KG1 (cell line): ENCODE data around the gene HK2.
"Not testable (repeated sequence)": the region's sequence is repeated elsewhere in the genome, so short reads cannot be mapped to it uniquely, and the experiment has no call there.

ENCODE experiments used
- DNase-seq: peaks from one replicate; lab custom pipeline; 2025; lab: John Stamatoyannopoulos, UW

Gene HK2

GRCh38 chr2:74834792-74835755 is 1.1 kb downstream of the HK2 start:
- peak; percentile 68 for DNase-seq

- DNase-seq: peak; percentile 46
Observed at GRCh38 chr2:74835831-74836674, 2.1 kb downstream of the HK2 start.

GRCh38 chr2:74836675-74837401 is 2.9 kb downstream of the HK2 start:
- no peak for DNase-seq

- no peak for DNase-seq
Observed at GRCh38 chr2:74841641-74842040, 7.7 kb downstream of the HK2 start.

GRCh38 chr2:74843433-74843832 is 9.5 kb downstream of the HK2 start:
- no peak for DNase-seq

- no peak for DNase-seq
Observed at GRCh38 chr2:74843899-74844298, 10.0 kb downstream of the HK2 start.

GRCh38 chr2:74844752-74845151 is 10.8 kb downstream of the HK2 start:
- no peak for DNase-seq

- DNase-seq: no peak
Observed at GRCh38 chr2:74845217-74845751, 11.4 kb downstream of the HK2 start.

GRCh38 chr2:74845991-74846390 is 12.1 kb downstream of the HK2 start:
- DNase-seq: no peak

- no peak for DNase-seq
Observed at GRCh38 chr2:74846481-74846880, 12.6 kb downstream of the HK2 start.

GRCh38 chr2:74847070-74847858 is 13.3 kb downstream of the HK2 start:
- no peak for DNase-seq

- DNase-seq: no peak
Observed at GRCh38 chr2:74849228-74849892, 15.4 kb downstream of the HK2 start.

- no peak for DNase-seq
Observed at GRCh38 chr2:74850496-74851190, 16.7 kb downstream of the HK2 start.

GRCh38 chr2:74851191-74851566 is 17.3 kb downstream of the HK2 start:
- no peak for DNase-seq

GRCh38 chr2:74853360-74853759 is 19.4 kb downstream of the HK2 start:
- DNase-seq: not testable (repeated sequence)

- no peak for DNase-seq
Observed at GRCh38 chr2:74854401-74854800, 20.5 kb downstream of the HK2 start.

GRCh38 chr2:74855114-74855707 is 21.3 kb downstream of the HK2 start:
- not testable (repeated sequence) for DNase-seq

- no peak for DNase-seq
Observed at GRCh38 chr2:74856004-74856578, 22.2 kb downstream of the HK2 start.

GRCh38 chr2:74856599-74856998 is 22.7 kb downstream of the HK2 start:
- no peak for DNase-seq
